OCI-LY1 (cell line): ENCODE results near the gene CIB2.

Source experiments
- CTCF ChIP-seq: fragments of 200-600 bp; sonication (generic), shearing (Covaris generic); IDR thresholded peaks from 2 replicates; pipeline ENCODE4 v1.5.1; 2017; ENCODE audit warnings: mild to moderate bottlenecking, antibody characterized with exemption, low read length, moderate library complexity, mixed read lengths
- EZH2 ChIP-seq: fragments of 200-600 bp; sonication (generic), shearing (Covaris generic); IDR thresholded peaks from 2 replicates; pipeline ENCODE4 v1.8.0; 2017; ENCODE audit warnings: borderline replicate concordance, mixed run types, mild to moderate bottlenecking, antibody characterized with exemption, low read length, moderate library complexity, mixed read lengths

- no peak for TF ChIP-seq CTCF
- no peak for TF ChIP-seq EZH2
Measured at GRCh38 chr15:78164010-78164409, 32.8 kb upstream of the CIB2 start.
